Measurements from ENCODE around the gene SYNE2.

Gene SYNE2

DNA sequence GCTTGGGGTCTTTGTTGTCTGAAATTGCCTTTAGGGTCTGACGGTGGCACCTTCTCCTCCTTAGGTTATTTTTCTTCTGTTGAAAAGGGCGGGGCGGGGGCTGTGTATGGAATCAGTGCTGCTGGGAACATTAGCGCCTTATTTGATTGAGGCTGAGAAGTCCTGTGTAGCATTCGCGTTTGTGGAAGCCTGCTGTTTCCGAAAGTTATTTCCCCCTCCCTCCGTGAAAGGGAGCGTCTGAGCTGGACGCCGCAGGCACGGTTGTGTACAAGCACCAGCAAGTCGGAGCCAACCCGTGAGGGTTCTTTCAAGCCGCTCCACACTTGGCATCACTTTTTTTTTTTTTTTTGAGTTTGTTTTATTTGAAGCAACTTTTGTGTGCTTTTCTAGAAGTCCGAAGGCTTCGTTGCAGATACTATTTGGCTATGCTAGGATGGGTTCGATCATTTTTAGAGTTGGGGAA is 1.1 kb downstream of the SYNE2 start:
- Histone ChIP-seq H3K79me2 (ENCODE audit: insufficient read depth, low read depth) (0 out of 2 replicates have a peak, but pooled peaks cover 6% of the 10 kb centered on the region), H3K9ac (peak overlapping the region; percentile 55; the same call in 1 of the 2 replicates), H3K27me3 (ENCODE audit: insufficient read depth, low read depth) (no peaks in the 10 kb centered on the region), H3K4me1 (ENCODE audit: low read depth, poor library complexity, severe bottlenecking) (no peaks in the 10 kb centered on the region), H2AFZ (ENCODE audit: low read depth) (peak overlapping the region; percentile 96), H3K27ac (peak overlapping the region; percentile 45), H4K20me1 (ENCODE audit: insufficient read depth) (no peaks in the 10 kb centered on the region), H3K36me3 (ENCODE audit: insufficient read depth) (no peaks in the 10 kb centered on the region), H3K4me2 (peak overlapping the region; percentile 85), H3K4me3 (IDR thresholded peaks at IDR 0.05; ENCODE audit: insufficient read depth, low read depth, low read length) (no peak overlapping the region)
- TF ChIP-seq, protein P1, sequence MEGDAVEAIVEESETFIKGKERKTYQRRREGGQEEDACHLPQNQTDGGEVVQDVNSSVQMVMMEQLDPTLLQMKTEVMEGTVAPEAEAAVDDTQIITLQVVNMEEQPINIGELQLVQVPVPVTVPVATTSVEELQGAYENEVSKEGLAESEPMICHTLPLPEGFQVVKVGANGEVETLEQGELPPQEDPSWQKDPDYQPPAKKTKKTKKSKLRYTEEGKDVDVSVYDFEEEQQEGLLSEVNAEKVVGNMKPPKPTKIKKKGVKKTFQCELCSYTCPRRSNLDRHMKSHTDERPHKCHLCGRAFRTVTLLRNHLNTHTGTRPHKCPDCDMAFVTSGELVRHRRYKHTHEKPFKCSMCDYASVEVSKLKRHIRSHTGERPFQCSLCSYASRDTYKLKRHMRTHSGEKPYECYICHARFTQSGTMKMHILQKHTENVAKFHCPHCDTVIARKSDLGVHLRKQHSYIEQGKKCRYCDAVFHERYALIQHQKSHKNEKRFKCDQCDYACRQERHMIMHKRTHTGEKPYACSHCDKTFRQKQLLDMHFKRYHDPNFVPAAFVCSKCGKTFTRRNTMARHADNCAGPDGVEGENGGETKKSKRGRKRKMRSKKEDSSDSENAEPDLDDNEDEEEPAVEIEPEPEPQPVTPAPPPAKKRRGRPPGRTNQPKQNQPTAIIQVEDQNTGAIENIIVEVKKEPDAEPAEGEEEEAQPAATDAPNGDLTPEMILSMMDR (conservative IDR thresholded peaks at IDR 0.05; ENCODE audit: low read depth, low read length), result no peak

DNA sequence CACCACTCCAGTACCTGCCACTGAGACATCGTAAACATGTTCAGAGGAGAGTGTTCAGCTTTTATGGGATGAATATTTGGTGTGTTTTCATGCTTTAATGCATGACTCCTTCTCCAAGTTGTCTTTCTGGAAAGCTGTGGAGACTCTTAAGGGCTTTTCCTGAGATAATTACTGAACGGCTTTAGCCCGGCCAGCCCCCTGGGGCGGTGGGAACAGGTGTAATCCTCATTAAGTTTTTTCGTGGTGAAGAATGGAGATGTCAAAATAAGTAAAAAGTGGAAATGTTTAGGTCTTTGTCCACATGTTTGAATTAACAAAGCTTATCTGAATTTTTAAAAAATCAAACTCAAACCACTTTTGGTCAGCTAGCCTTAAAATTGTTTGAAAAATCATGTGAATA is 1.5 kb downstream of the SYNE2 start:
- H3K27ac ChIP-seq, result no peak overlapping the region
- TF ChIP-seq, protein P1 (conservative IDR thresholded peaks at IDR 0.05; ENCODE audit: low read depth, low read length), result no peak

DNA sequence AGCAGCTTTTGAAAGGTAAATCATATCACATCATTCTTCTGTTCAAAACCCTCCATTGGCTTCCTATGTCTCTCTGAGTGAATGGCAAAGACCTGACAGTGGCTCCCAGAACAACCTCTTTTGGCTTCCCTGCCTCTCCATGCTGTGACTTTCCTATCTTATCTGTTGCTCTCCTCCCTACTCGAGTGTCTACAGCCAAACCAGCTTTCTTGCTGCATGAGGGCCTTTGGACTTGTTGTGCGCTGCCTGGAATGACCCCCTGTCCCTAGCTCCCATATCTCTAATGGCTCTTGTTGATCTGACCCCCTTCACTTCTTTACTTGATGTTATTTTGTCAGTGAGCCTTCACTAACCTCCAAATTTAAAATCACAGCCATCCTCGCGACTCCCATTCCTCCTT is 2.5 kb downstream of the SYNE2 start:
- TF ChIP-seq, protein P1 (conservative IDR thresholded peaks at IDR 0.05; ENCODE audit: low read depth, low read length), result no peak
- Histone ChIP-seq H4K20me1 (ENCODE audit: insufficient read depth) (no peaks in the 10 kb centered on the region), H3K27me3 (ENCODE audit: insufficient read depth, low read depth) (no peaks in the 10 kb centered on the region), H3K27ac (no peak overlapping the region), H3K4me2 (0 out of 2 replicates have a peak overlapping the region, but pooled peaks have one; percentile 85), H3K4me3 (IDR thresholded peaks at IDR 0.05; ENCODE audit: insufficient read depth, low read depth, low read length) (no peak overlapping the region), H3K4me1 (ENCODE audit: low read depth, poor library complexity, severe bottlenecking) (no peaks in the 10 kb centered on the region), H3K36me3 (ENCODE audit: insufficient read depth) (no peaks in the 10 kb centered on the region), H3K9ac (no peak overlapping the region), H2AFZ (ENCODE audit: low read depth) (no peak overlapping the region), H3K79me2 (ENCODE audit: insufficient read depth, low read depth) (0 out of 2 replicates have a peak, but pooled peaks cover 6% of the 10 kb centered on the region)

More for the DNA sequence above, 1.5 kb downstream of the SYNE2 start:
- Histone ChIP-seq H3K27me3 (ENCODE audit: insufficient read depth, low read depth) (no peaks in the 10 kb centered on the region), H3K79me2 (ENCODE audit: insufficient read depth, low read depth) (0 out of 2 replicates have a peak, but pooled peaks cover 6% of the 10 kb centered on the region), H2AFZ (ENCODE audit: low read depth) (peak overlapping the region; percentile 96), H3K36me3 (ENCODE audit: insufficient read depth) (no peaks in the 10 kb centered on the region), H3K4me1 (ENCODE audit: low read depth, poor library complexity, severe bottlenecking) (no peaks in the 10 kb centered on the region), H4K20me1 (ENCODE audit: insufficient read depth) (no peaks in the 10 kb centered on the region), H3K4me2 (peak overlapping the region; percentile 85), H3K9ac (peak overlapping the region; percentile 55; the same call in 1 of the 2 replicates), H3K4me3 (IDR thresholded peaks at IDR 0.05; ENCODE audit: insufficient read depth, low read depth, low read length) (no peak overlapping the region)

DNA sequence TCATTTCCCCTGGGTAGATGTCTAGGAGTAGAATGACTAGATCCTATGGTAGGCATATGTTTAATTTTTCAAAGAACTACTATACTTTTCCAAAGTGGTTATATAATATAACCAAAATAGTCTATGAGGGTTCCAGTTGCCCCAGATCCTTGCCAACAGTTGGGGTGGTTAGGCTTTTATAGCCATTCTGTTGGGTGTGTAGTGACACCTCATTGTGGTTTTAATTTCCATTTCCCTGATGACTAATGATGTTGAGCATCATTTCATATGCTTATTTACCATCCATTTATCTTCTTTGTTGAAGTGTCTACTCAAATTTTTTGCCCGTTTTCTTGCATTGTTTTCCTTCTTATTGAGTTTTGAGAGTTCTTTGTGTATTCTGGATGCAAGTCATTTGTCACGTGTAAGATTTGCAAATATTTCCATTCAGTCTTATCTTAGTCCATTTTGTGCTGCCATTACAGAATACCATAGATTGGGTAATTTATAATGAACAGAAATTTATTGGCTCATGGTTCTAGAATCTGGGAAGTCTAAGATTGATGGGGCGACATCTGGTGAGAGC is 4.7 kb downstream of the SYNE2 start:
- Histone ChIP-seq H3K79me2 (ENCODE audit: insufficient read depth, low read depth) (0 out of 2 replicates have a peak, but pooled peaks cover 6% of the 10 kb centered on the region), H2AFZ (ENCODE audit: low read depth) (no peak overlapping the region), H3K4me1 (ENCODE audit: low read depth, poor library complexity, severe bottlenecking) (no peaks in the 10 kb centered on the region), H3K27me3 (ENCODE audit: insufficient read depth, low read depth) (no peaks in the 10 kb centered on the region), H3K27ac (no peak overlapping the region), H3K4me2 (no peak overlapping the region), H3K9ac (no peak overlapping the region), H3K4me3 (IDR thresholded peaks at IDR 0.05; ENCODE audit: insufficient read depth, low read depth, low read length) (no peak overlapping the region), H3K36me3 (ENCODE audit: insufficient read depth) (no peaks in the 10 kb centered on the region), H4K20me1 (ENCODE audit: insufficient read depth) (no peaks in the 10 kb centered on the region)
- TF ChIP-seq, protein P1 (conservative IDR thresholded peaks at IDR 0.05; ENCODE audit: low read depth, low read length), result no peak

Measured in KMS-11 (cell line).